HG03565 (cell line): ENCODE results near the gene ULK4.
"Not testable (repeated sequence)": the region's sequence is repeated elsewhere in the genome, so short reads cannot be mapped to it uniquely, and the experiment has no call there.

Experiments used
- ATAC-seq: cut with Tn5 transposase; IDR thresholded peaks from one replicate; pipeline ENCODE4 v1.9.1; 2021; ENCODE audit warnings: mild to moderate bottlenecking, moderate library complexity; ENCODE audit not compliant: unreplicated experiment

ULK4 gene

GRCh38 chr3:41695806-41696205, 266.1 kb downstream of the ULK4 start:
- not testable (repeated sequence) for ATAC-seq

- no peak for ATAC-seq
These were observed 268.1 kb downstream of the ULK4 start for GRCh38 chr3:41693799-41694198.

- ATAC-seq = no peak
These were observed 270.9 kb downstream of the ULK4 start for GRCh38 chr3:41690766-41691563.

- ATAC-seq = no peak
These were observed 273.1 kb downstream of the ULK4 start for GRCh38 chr3:41688595-41689380.

GRCh38 chr3:41684797-41685735, 276.8 kb downstream of the ULK4 start:
- no peak for ATAC-seq

GRCh38 chr3:41683666-41684350, 278.1 kb downstream of the ULK4 start:
- ATAC-seq = no peak

GRCh38 chr3:41682996-41683395, 278.9 kb downstream of the ULK4 start:
- no peak for ATAC-seq

GRCh38 chr3:41682382-41682781, 279.5 kb downstream of the ULK4 start:
- ATAC-seq = no peak

GRCh38 chr3:41681479-41681878, 280.4 kb downstream of the ULK4 start:
- no peak for ATAC-seq

- no peak for ATAC-seq
These were observed 282.5 kb downstream of the ULK4 start for GRCh38 chr3:41679374-41679773.

- not testable (repeated sequence) for ATAC-seq
These were observed 286.8 kb downstream of the ULK4 start for GRCh38 chr3:41675102-41675501.

- no peak for ATAC-seq
These were observed 287.5 kb downstream of the ULK4 start for GRCh38 chr3:41674449-41674848.

GRCh38 chr3:41673650-41674049, 288.3 kb downstream of the ULK4 start:
- ATAC-seq = no peak

GRCh38 chr3:41668379-41668778, 293.5 kb downstream of the ULK4 start:
- no peak for ATAC-seq

GRCh38 chr3:41662288-41662687, 299.6 kb downstream of the ULK4 start:
- ATAC-seq = no peak

- no peak for ATAC-seq
These were observed 300.1 kb downstream of the ULK4 start for GRCh38 chr3:41661796-41662195.

GRCh38 chr3:41660510-41660909, 301.4 kb downstream of the ULK4 start:
- ATAC-seq = no peak

- ATAC-seq = no peak
These were observed 308.2 kb downstream of the ULK4 start for GRCh38 chr3:41653571-41654239.

- ATAC-seq = no peak
These were observed 309.0 kb downstream of the ULK4 start for GRCh38 chr3:41652931-41653330.

- ATAC-seq = no peak
These were observed 309.4 kb downstream of the ULK4 start for GRCh38 chr3:41652506-41652905.
